IPS DF 19.7 (cell line): Measurements from ENCODE around the gene NEUROD4.

Experiments
- DNase-seq: peaks from one replicate; pipeline ENCODE4 v3.0.0-alpha.2; 2013; ENCODE audit warnings: low read depth, low spot score

NEUROD4 gene

DNA sequence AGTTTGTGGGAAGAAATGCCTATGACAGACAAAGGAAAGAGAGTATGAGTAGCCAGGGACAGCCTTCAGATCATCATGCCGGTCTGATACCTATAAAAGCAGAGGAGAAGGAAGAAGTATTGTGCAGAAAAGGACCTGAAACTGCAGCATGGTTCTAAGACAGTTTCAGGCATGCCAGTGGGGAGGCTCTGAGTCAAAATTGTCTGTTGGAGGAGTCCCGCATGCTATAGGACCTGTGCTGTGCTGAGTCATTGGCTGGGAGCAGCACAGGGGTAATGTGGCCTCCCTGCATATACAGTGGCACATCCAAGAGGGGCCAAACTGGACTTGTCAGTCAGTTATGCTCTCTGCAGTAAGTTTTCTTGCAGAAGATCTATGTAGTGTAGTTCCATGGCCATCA is 40.7 kb downstream of the NEUROD4 start:
- DNase-seq, result no peak

DNA sequence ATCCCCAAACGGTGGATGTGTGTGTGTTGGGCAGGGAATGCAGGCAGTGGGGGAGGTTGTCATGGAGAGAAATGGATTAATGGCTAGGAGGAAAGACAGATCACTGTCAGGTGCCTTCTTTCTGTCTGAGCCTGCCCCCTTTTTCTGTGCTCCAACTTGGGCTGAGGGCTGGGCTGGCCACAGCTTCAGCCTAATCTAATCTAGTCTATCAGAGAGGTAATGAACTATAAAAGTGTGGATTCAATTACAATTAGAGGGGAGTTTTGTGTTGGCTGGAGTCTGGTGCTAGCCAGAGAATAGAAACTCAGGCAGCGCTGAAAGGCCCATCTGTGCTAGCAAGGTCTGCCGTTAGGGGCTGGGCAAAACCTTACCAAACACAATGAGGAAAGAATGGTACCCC is 41.2 kb downstream of the NEUROD4 start:
- no peak for DNase-seq

DNA sequence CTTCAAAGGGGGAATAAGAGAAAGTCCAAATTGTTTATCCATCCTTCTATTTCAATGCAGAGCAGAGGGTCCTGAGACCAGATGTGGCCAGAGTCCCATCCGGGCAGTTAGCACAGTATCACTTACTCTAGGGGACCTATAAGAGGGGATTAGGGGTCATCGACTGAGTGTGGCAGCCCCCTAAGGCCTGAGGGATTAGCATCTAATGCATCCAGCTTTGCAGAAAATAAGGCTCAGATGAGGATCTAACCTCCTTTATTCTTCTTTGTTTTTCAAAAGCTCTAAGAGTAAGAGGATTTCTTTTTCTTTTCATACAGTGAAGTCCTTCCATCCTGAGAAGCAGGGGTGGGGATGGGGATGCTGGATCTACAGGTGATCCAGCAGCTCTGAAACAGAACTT is 43.5 kb downstream of the NEUROD4 start:
- DNase-seq, result no peak

DNA sequence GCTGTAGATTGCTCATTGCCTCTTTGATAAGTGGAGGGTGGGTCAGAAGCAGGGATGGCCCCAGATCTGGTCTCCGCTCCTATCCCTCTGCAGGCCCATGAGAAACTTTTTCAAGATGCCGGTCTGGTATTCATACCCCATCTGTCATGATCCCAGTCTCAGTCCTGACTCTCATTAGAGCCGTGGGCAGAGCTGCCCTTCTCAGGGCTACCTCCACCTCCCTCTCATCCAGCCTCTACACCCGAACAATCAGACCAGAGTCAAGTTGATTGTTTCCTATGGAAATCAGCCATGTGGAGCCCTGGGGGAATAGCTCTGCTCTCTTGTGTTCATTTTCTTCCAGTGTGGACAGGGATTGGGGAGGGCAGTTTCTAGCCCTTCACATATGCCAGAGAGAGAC is 45.8 kb downstream of the NEUROD4 start:
- no peak for DNase-seq

DNA sequence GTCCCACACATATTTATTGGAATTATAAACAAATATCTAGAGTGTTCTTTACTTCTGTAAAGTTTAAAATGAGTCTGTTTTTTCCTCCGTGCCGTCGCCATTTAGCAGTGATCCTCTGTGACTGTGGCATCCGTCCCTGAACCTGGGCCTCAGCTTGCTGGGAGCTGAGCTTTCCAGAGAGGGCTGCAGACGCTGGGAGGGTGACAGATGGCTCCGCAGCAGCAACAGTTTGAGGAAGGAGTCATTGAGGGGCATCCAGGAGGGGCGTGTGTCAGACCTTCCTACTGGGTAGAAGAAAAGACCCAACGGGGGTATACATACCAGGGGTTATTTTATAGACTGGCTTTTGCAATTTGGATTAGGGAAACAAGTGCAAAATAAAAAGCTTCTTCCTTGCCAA is 47.9 kb downstream of the NEUROD4 start:
- DNase-seq, result no peak

DNA sequence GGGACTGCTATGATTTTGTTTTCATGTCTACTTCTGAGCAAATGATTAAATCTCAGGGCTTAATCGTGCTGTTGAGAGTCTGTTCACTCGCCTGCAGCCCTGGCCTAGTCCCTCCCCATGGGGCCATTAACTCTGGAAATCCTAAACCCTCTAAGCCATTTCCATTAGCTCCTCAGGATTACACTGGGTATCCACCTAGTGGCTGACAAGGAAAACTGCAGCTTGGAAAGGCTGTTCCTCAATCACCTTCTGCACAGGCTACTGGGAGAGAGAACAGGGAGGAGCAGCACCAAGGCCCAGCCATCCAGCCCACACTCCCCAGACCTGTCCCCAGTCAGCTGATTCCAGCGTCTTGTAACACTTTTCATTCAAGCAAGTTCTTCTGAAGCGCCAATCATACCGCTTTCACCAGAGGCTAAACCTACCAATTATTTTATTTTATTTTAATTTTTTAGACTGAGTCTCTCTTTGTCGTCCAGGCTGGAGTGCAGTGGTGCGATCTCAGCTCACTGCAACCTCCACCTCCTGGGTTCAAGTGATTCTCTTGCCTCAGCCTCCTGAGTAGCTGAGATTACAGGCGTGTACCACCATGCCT is 48.7 kb downstream of the NEUROD4 start:
- DNase-seq, result peak; percentile 73

DNA sequence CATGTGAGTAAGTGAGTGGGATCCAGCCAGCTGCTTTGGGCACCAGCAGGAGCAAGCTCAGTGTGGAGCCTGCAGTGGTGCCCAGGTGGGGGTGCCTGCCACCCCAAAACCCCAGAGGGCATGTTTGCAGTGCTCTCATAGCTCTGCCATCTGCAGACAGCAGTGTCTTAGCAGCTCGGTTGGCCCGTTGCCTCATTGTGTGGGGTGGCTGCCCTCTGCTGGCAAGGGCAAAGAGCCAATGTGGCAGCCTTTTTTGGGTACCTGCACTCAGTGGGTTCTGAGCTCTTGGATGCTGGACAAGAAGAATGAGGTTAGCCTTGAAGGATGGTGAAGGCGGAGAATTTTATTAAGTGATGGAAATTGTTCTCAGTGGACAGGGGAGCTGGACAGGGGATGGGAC is 52.3 kb downstream of the NEUROD4 start:
- no peak for DNase-seq

DNA sequence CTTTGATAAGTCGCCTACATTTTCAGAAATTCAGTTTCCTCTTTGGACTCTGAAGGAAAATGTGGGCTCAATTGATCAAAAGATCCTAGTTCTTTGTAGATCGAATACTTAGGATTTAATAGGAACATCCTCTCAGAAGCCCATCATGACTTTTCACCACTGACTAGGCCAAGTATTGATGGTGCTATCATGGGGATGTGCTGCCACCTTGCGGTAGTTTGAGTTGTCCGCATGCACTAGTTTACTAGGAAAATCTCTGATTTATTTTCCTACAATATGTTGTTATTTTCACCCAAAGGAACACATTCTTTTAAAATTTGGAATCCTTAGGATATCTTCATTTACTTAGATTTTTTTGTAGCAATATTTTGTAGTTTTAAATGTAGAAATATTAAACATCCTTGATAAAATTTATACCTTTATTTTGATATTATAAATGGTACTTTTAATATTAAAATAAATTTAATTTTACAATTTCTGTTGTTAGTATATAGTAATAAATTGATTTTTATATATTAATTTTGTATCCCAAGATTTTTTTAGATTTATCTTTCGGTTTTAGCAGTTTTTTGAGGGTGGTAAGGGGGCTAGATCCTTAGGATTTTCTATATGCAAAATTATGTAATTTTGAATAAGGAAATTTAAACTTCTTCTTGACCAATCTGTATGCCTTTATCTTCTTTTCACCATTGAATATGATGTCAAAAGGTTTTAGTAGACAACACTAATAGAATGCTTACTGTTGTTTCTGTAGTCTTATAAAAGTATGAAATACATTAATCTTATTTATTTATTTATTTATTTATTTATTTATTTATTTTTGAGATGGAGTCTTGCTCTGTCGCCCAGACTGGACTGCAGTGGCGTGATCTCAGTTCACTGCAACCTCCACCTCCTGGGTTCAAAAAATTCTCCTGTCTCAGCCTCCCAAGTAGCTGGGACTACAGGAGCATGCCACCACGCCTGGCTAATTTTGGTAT is 53.6 kb downstream of the NEUROD4 start:
- DNase-seq, result no peak

DNA sequence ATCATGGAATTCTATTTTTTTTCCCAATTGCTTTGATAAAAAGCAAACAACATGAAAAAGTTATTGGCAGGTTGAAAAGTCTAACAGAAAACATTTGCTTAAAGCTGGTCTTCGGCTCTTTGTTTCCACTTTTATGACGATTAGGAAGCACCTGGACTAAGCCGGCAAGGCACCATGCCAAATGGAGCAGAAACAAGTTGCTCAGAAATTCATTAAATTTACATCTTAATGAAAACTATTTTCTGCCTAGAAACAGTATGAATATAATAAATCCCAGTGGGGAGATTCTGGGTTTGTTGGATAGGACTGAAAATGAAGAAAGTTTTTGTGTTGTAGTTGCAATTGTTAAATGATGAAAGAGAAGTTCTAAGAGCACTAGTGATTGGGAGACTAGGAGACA is 55.0 kb downstream of the NEUROD4 start:
- DNase-seq, result no peak
